Stimulated activated CD8-positive, alpha-beta memory T cell treated with anti-CD3 and anti-CD28 coated beads, Interleukin-7, amount 100 ng/mL, for 24 hours (primary cell): Measurements from ENCODE around the gene IDNK.
"Not testable (repeated sequence)": the region's sequence is repeated elsewhere in the genome, so short reads cannot be mapped to it uniquely, and the experiment has no call there.

Experiments used
- DNase-seq: peaks from one replicate; pipeline ENCODE4 v3.0.0-alpha.2; 2020; ENCODE audit warnings: low read depth

IDNK gene

GRCh38 chr9:83622939-83623678, at the start of gene IDNK:
IDNK (plus strand) TSS chr9:83623143; CDS start chr9:83623172, 29 bp downstream.
- peak; percentile 26 for DNase-seq

GRCh38 chr9:83574482-83574881, 48.5 kb upstream of the IDNK start:
- no peak for DNase-seq

GRCh38 chr9:83582029-83582428, 40.9 kb upstream of the IDNK start:
- no peak for DNase-seq

GRCh38 chr9:83583151-83584014, 39.6 kb upstream of the IDNK start:
- DNase-seq, result no peak

GRCh38 chr9:83584995-83585394, 37.9 kb upstream of the IDNK start:
- no peak for DNase-seq

- no peak for DNase-seq
Measured at GRCh38 chr9:83588256-83588655, 34.7 kb upstream of the IDNK start.

GRCh38 chr9:83596899-83597504, 25.9 kb upstream of the IDNK start:
- DNase-seq, result peak; percentile 11

- no peak for DNase-seq
Measured at GRCh38 chr9:83598487-83598886, 24.5 kb upstream of the IDNK start.

GRCh38 chr9:83599071-83599470, 23.9 kb upstream of the IDNK start:
- DNase-seq, result no peak

- no peak for DNase-seq
Measured at GRCh38 chr9:83601463-83601862, 21.5 kb upstream of the IDNK start.

GRCh38 chr9:83607620-83608019, 15.3 kb upstream of the IDNK start:
- DNase-seq, result not testable (repeated sequence)

GRCh38 chr9:83613298-83613697, 9.6 kb upstream of the IDNK start:
- DNase-seq, result not testable (repeated sequence)

- no peak for DNase-seq
Measured at GRCh38 chr9:83617299-83617698, 5.6 kb upstream of the IDNK start.

- DNase-seq, result no peak
Measured at GRCh38 chr9:83620841-83621636, 1.9 kb upstream of the IDNK start.

- no peak for DNase-seq
Measured at GRCh38 chr9:83622433-83622938, 457 bp upstream of the IDNK start.

- DNase-seq, result no peak
Measured at GRCh38 chr9:83623679-83624076, 735 bp downstream of the IDNK start.

GRCh38 chr9:83625178-83625577, 2.2 kb downstream of the IDNK start:
- DNase-seq, result no peak

- DNase-seq, result no peak
Measured at GRCh38 chr9:83628540-83628939, 5.6 kb downstream of the IDNK start.

- DNase-seq, result no peak
Measured at GRCh38 chr9:83629433-83630104, 6.6 kb downstream of the IDNK start.

GRCh38 chr9:83630938-83631457, 8.1 kb downstream of the IDNK start:
- no peak for DNase-seq

- DNase-seq, result no peak
Measured at GRCh38 chr9:83633255-83633654, 10.3 kb downstream of the IDNK start.
